DND-41 (cell line): ENCODE measurements around the gene CHMP2A.

Experiments
- ATAC-seq: fragments of 200-7000 bp; cut with Tn5 transposase; 3 replicates; pipeline ENCODE4 v1.9.1; 2021; ENCODE audit warnings: low read depth; ENCODE audit not compliant: insufficient read depth
- DNase-seq: peaks from one replicate; pipeline ENCODE4 v3.0.0-alpha.2; 2020
- H2AFZ ChIP-seq: 2 replicates; pipeline ENCODE4 v1.6.0; 2012; ENCODE audit warnings: low read depth, low read length
- H3K27ac ChIP-seq: 2 replicates; pipeline ENCODE4 v1.5.1; 2012; ENCODE audit warnings: low read length, inconsistent platforms
- H3K27me3 ChIP-seq: fragments of 200-600 bp; sonication (generic); 2 replicates; pipeline ENCODE4 v1.6.0; 2012; ENCODE audit warnings: low read length, mild to moderate bottlenecking, inconsistent platforms; ENCODE audit not compliant: insufficient read depth, poor library complexity
- H3K36me3 ChIP-seq: 2 replicates; pipeline ENCODE4 v1.5.1; 2012; ENCODE audit warnings: low read length, inconsistent platforms; ENCODE audit not compliant: insufficient read depth
- H3K4me1 ChIP-seq: 2 replicates; pipeline ENCODE4 v1.5.1; 2012; ENCODE audit warnings: mild to moderate bottlenecking, low read length; ENCODE audit not compliant: insufficient read depth
- H3K4me2 ChIP-seq: 2 replicates; pipeline ENCODE4 v1.6.0; 2012; ENCODE audit warnings: mild to moderate bottlenecking, moderate library complexity, low read length, inconsistent platforms; ENCODE audit not compliant: insufficient read depth
- H3K4me3 ChIP-seq, 2 experiments: fragments of 200-600 bp in 1 of 2; shearing (Covaris generic) in 1 of 2; 2 replicates each; pipeline ENCODE4 v1.5.1; 2012 to 2016; ENCODE audit warnings: inconsistent platforms in 2 of 2, low read length in 2 of 2, mild to moderate bottlenecking in 2 of 2, low read depth in 1 of 2, moderate library complexity in 1 of 2
- H3K79me2 ChIP-seq: 2 replicates; pipeline ENCODE4 v1.6.0; 2012; ENCODE audit warnings: low read length, inconsistent platforms; ENCODE audit not compliant: insufficient read depth
- H3K9ac ChIP-seq: 2 replicates; pipeline ENCODE4 v1.6.0; 2012; ENCODE audit warnings: low read depth, mild to moderate bottlenecking, inconsistent platforms, low read length, moderate library complexity
- H3K9me3 ChIP-seq: 2 replicates; pipeline ENCODE4 v1.5.1; 2012; ENCODE audit warnings: low read length, moderate library complexity, mild to moderate bottlenecking, inconsistent platforms; ENCODE audit not compliant: insufficient read depth, severe bottlenecking
- H4K20me1 ChIP-seq: 2 replicates; pipeline ENCODE4 v1.6.0; 2012; ENCODE audit warnings: low read length; ENCODE audit not compliant: insufficient read depth
- CTCF ChIP-seq: IDR thresholded peaks from 2 replicates; pipeline ENCODE4 v1.5.1; 2012; ENCODE audit warnings: borderline replicate concordance, low read length, moderate library complexity, mild to moderate bottlenecking; ENCODE audit not compliant: poor library complexity, severe bottlenecking; ENCODE audit errors: extremely low read depth
- EZH2 ChIP-seq: IDR thresholded peaks from 3 replicates; pipeline ENCODE4 v1.6.1; 2012; ENCODE audit warnings: borderline replicate concordance, low read depth, mild to moderate bottlenecking, moderate library complexity, low read length, inconsistent platforms; ENCODE audit not compliant: severe bottlenecking

Gene CHMP2A

GRCh38 chr19:58538257-58539168 is 16.4 kb downstream of the CHMP2A start:
- peak overlapping the region; percentile 57 for H3K27ac ChIP-seq
- peaks cover 29% of the 10 kb centered on the region for H3K4me1 ChIP-seq
- peaks cover 6% of the 10 kb centered on the region for H3K27me3 ChIP-seq
- peak overlapping the region; percentile 88 for H3K4me2 ChIP-seq
- ATAC-seq: peak; percentile 95
- H3K9ac ChIP-seq: peak overlapping the region; percentile 64
- no peak for TF ChIP-seq CTCF
- TF ChIP-seq EZH2: no peak
- no peaks in the 10 kb centered on the region for H4K20me1 ChIP-seq
- no peaks in the 10 kb centered on the region for H3K9me3 ChIP-seq
- no peaks in the 10 kb centered on the region for H3K79me2 ChIP-seq
- peak overlapping the region; percentile 93 for H2AFZ ChIP-seq
- peak overlapping the region; percentile 30 to 61; a peak in 3 of 4 replicates for H3K4me3 ChIP-seq
- no peaks in the 10 kb centered on the region for H3K36me3 ChIP-seq
- peak; percentile 86 for DNase-seq

- peaks cover 6% of the 10 kb centered on the region for H3K27me3 ChIP-seq
- H3K4me3 ChIP-seq: no peak overlapping the region
- TF ChIP-seq EZH2 (no peak), CTCF (no peak)
- H3K4me2 ChIP-seq: peak overlapping the region; percentile 88; the same call in 1 of the 2 replicates
- no peaks in the 10 kb centered on the region for H3K79me2 ChIP-seq
- DNase-seq: no peak
- peaks cover 20% of the 10 kb centered on the region for H3K4me1 ChIP-seq
- peak overlapping the region; percentile 64; the same call in 1 of the 2 replicates for H3K9ac ChIP-seq
- no peaks in the 10 kb centered on the region for H3K36me3 ChIP-seq
- no peak overlapping the region for H3K27ac ChIP-seq
- H2AFZ ChIP-seq: no peak overlapping the region
- ATAC-seq: no peak
- H3K9me3 ChIP-seq: no peaks in the 10 kb centered on the region
- no peaks in the 10 kb centered on the region for H4K20me1 ChIP-seq
These were observed 17.8 kb downstream of the CHMP2A start for GRCh38 chr19:58536852-58537798.

GRCh38 chr19:58535857-58536256 is 19.0 kb downstream of the CHMP2A start:
- Histone ChIP-seq H3K4me3 (no peak overlapping the region), H3K27ac (no peak overlapping the region), H3K27me3 (peaks cover 6% of the 10 kb centered on the region), H4K20me1 (no peaks in the 10 kb centered on the region), H3K9ac (no peak overlapping the region), H3K4me1 (peaks cover 20% of the 10 kb centered on the region), H3K9me3 (no peaks in the 10 kb centered on the region), H3K36me3 (no peaks in the 10 kb centered on the region), H3K79me2 (no peaks in the 10 kb centered on the region), H2AFZ (no peak overlapping the region), H3K4me2 (no peak overlapping the region)
- no peak for TF ChIP-seq EZH2
- TF ChIP-seq CTCF: no peak
- DNase-seq: no peak
- ATAC-seq: no peak
